ENCODE data around the gene ZFYVE28.

DNA sequence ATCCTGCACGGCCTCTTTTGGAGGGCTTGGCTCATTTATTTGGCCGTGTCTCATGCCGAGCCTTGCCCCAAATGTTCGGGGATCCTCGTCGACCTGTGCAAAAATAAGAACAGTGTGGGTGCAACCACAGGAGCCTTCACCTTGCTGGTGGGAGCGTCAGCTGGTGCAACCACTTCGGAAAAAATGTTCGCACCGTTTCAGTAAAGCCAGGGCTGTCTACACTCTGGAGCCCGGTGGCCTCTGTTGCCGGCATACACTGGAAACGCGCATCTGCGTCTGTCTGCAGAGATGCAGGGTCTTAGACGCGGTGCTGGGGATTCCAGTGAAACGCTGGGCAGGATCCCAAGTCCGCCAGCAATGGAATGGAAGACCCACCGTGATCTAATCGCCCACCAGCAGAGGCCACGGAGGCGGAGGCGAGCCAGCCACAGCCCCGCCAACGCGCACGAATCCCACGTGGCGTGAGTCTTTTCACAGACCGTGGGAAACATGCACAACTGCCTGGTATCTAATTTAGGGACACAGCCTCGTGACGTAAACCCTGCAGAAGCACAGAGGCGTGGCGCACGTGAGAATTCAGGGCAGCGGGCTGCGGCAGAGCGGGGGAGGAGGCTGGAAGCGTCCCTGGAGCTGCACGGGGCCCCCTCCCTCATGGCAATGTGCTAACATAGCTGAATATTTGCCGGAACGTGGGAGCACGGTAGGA is 142.7 kb downstream of the ZFYVE28 start:
- TF ChIP-seq, protein P1, sequence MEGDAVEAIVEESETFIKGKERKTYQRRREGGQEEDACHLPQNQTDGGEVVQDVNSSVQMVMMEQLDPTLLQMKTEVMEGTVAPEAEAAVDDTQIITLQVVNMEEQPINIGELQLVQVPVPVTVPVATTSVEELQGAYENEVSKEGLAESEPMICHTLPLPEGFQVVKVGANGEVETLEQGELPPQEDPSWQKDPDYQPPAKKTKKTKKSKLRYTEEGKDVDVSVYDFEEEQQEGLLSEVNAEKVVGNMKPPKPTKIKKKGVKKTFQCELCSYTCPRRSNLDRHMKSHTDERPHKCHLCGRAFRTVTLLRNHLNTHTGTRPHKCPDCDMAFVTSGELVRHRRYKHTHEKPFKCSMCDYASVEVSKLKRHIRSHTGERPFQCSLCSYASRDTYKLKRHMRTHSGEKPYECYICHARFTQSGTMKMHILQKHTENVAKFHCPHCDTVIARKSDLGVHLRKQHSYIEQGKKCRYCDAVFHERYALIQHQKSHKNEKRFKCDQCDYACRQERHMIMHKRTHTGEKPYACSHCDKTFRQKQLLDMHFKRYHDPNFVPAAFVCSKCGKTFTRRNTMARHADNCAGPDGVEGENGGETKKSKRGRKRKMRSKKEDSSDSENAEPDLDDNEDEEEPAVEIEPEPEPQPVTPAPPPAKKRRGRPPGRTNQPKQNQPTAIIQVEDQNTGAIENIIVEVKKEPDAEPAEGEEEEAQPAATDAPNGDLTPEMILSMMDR (IDR thresholded peaks at IDR 0.05 in 2 of 3, conservative IDR thresholded peaks at IDR 0.05 in 1 of 3; ENCODE audit: control insufficient read depth in 2 of 3, extremely low read depth in 1 of 3, insufficient read depth in 1 of 3, low read depth in 3 of 3, low read length in 3 of 3): no peak
- no peak for TF ChIP-seq CBFB (IDR thresholded peaks at IDR 0.05; ENCODE audit: low read depth)
- TF ChIP-seq PAX8 (IDR thresholded peaks at IDR 0.05): no peak
- no peak for TF ChIP-seq RBBP5 (conservative IDR thresholded peaks at IDR 0.05)
- TF ChIP-seq ESRRA (IDR thresholded peaks at IDR 0.05; ENCODE audit: low read length): no peak
- TF ChIP-seq BRCA1 (IDR thresholded peaks at IDR 0.05; ENCODE audit: low read depth, low read length): no peak
- TF ChIP-seq POLR2AphosphoS5 (IDR thresholded peaks at IDR 0.05; ENCODE audit: low read length): no peak

Measured in GM12878 (cell line).